ENCODE measurements around the gene CASP6. TPM values are rescaled to one million over a fixed set of nuclear protein-coding genes. Genes with fewer than 3 reads are reported as not detected.

Gene CASP6
- polyA plus RNA-seq, 3 donors = 4.7 to 24.4 (median 23.3) TPM

DNA sequence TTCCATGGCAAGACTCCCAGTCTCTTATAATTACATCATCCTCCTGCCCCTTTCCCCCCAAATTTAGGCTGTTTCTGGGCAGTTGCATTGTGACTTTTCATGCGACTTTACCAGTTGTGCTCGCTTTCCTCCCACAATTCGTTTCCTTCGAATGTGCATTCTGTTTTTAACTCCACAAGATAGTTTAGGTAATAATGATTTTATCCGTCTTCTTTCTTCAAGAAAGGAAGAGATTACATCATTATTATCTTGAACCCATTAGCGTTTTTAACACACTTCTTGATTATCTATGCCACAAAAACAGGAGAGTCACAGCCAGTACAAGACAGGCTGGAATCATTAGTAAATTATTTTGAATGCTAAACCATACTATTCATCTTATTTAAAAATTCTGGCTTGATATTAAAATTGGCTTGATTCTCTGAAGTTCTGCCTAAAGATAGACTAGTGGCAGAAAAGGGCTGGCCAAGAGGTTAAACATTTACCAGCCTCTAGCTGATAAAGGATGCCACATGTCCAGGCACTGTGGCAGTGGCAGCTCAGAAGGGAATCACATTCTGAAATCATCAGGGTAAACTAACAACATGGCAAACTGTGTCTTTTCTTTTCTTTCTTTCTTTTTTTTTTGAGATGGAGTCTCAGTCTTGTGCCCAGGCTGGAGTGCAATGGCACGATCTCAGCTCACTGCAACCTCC lies 46.3 kb upstream of the CASP6 start:
- H3K9me3 Mint-ChIP-seq = no peaks in the 10 kb centered on the region

DNA sequence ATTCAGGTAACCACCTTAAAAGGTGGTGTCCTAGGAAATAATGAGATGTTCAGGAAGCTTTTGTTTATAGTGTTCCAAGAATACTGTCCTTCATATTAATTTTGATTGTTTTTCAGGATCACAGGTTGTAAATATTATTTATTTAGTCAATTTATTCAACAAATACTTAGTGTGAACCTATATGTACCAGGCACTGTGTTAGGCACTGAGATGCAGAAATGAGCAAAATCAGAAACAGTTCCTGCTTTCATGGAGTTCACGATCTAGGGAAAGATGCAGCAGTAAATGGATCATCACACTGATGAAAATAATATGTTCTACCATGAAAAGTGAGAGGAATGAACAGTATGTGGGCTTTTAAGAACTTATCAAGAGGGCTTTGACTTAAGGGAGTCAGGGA lies 44.9 kb upstream of the CASP6 start:
- Histone ChIP-seq H3K4me2 (replicated peaks; ENCODE audit: extremely low read depth, low read length, poor library complexity, severe bottlenecking) (no peak overlapping the region), H2AFZ (ENCODE audit: insufficient read depth, low read depth, low read length, poor library complexity, severe bottlenecking) (no peak overlapping the region), H3K9me3 (replicated peaks in 1 of 2; ENCODE audit: control insufficient read depth in 1 of 2, insufficient read depth in 1 of 2, low read length in 2 of 2) (no peaks in the 10 kb centered on the region), H3K27me3 (ENCODE audit: control insufficient read depth in 2 of 2, insufficient read depth in 2 of 2, low read length in 2 of 2) (no peaks in the 10 kb centered on the region), H3K79me2 (ENCODE audit: insufficient read depth, low read length) (no peaks in the 10 kb centered on the region), H3K4me1 (ENCODE audit: control insufficient read depth in 1 of 2, insufficient read depth in 2 of 2, low read length in 2 of 2) (no peaks in the 10 kb centered on the region), H3K27ac (ENCODE audit: low read depth in 1 of 2, low read length in 2 of 2) (no peak overlapping the region), H3K36me3 (replicated peaks in 1 of 2; ENCODE audit: control insufficient read depth in 1 of 2, insufficient read depth in 2 of 2, low read length in 2 of 2) (no peaks in the 10 kb centered on the region), H4K20me1 (ENCODE audit: insufficient read depth, low read length) (no peaks in the 10 kb centered on the region), H3K4me3 (replicated peaks in 1 of 3; ENCODE audit: low read depth in 2 of 3, low read length in 3 of 3) (no peak overlapping the region), H3K9ac (ENCODE audit: insufficient read depth, low read length, poor library complexity, severe bottlenecking) (no peak overlapping the region)
- intact Hi-C loops (cut with micrococcal nuclease) = no loop called here
- H3K27ac Mint-ChIP-seq = no peak overlapping the region
- no peaks in the 10 kb centered on the region for H3K4me1 Mint-ChIP-seq
- peaks cover 0 to 7% (median 0%) of the 10 kb centered on the region in 3 donors for H3K27me3 Mint-ChIP-seq (ENCODE audit: low read depth in 3 of 3)
- TF ChIP-seq, protein P1, sequence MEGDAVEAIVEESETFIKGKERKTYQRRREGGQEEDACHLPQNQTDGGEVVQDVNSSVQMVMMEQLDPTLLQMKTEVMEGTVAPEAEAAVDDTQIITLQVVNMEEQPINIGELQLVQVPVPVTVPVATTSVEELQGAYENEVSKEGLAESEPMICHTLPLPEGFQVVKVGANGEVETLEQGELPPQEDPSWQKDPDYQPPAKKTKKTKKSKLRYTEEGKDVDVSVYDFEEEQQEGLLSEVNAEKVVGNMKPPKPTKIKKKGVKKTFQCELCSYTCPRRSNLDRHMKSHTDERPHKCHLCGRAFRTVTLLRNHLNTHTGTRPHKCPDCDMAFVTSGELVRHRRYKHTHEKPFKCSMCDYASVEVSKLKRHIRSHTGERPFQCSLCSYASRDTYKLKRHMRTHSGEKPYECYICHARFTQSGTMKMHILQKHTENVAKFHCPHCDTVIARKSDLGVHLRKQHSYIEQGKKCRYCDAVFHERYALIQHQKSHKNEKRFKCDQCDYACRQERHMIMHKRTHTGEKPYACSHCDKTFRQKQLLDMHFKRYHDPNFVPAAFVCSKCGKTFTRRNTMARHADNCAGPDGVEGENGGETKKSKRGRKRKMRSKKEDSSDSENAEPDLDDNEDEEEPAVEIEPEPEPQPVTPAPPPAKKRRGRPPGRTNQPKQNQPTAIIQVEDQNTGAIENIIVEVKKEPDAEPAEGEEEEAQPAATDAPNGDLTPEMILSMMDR (IDR thresholded peaks at IDR 0.05) = no peak
- no peaks in the 10 kb centered on the region for H3K36me3 Mint-ChIP-seq
- no peaks in the 10 kb centered on the region for H3K9me3 Mint-ChIP-seq
- no peak for DNase-seq
- H3K4me3 Mint-ChIP-seq = no peak overlapping the region
- no CpG with 5 or more reads among the region's 1 CpG for WGBS (ENCODE audit: insufficient coverage)

More for the DNA sequence above, 46.3 kb upstream of the CASP6 start:
- no peaks in the 10 kb centered on the region for H3K36me3 Mint-ChIP-seq
- intact Hi-C loops (cut with micrococcal nuclease) = no loop called here
- Histone ChIP-seq H3K9ac (ENCODE audit: insufficient read depth, low read length, poor library complexity, severe bottlenecking) (no peak overlapping the region), H3K36me3 (replicated peaks in 1 of 2; ENCODE audit: control insufficient read depth in 1 of 2, insufficient read depth in 2 of 2, low read length in 2 of 2) (no peaks in the 10 kb centered on the region), H3K27ac (ENCODE audit: low read depth in 1 of 2, low read length in 2 of 2) (no peak overlapping the region), H2AFZ (ENCODE audit: insufficient read depth, low read depth, low read length, poor library complexity, severe bottlenecking) (no peak overlapping the region), H4K20me1 (ENCODE audit: insufficient read depth, low read length) (no peaks in the 10 kb centered on the region), H3K79me2 (ENCODE audit: insufficient read depth, low read length) (no peaks in the 10 kb centered on the region), H3K27me3 (ENCODE audit: control insufficient read depth in 2 of 2, insufficient read depth in 2 of 2, low read length in 2 of 2) (no peaks in the 10 kb centered on the region), H3K4me1 (ENCODE audit: control insufficient read depth in 1 of 2, insufficient read depth in 2 of 2, low read length in 2 of 2) (no peaks in the 10 kb centered on the region), H3K4me3 (replicated peaks in 1 of 3; ENCODE audit: low read depth in 2 of 3, low read length in 3 of 3) (no peak overlapping the region), H3K9me3 (replicated peaks in 1 of 2; ENCODE audit: control insufficient read depth in 1 of 2, insufficient read depth in 1 of 2, low read length in 2 of 2) (no peaks in the 10 kb centered on the region), H3K4me2 (replicated peaks; ENCODE audit: extremely low read depth, low read length, poor library complexity, severe bottlenecking) (no peak overlapping the region)
- no peak overlapping the region for H3K4me3 Mint-ChIP-seq
- no peaks in the 10 kb centered on the region for H3K4me1 Mint-ChIP-seq
- DNase-seq = no peak
- TF ChIP-seq, protein P1 (IDR thresholded peaks at IDR 0.05) = no peak
- H3K27me3 Mint-ChIP-seq (ENCODE audit: low read depth in 3 of 3) = peaks cover 0 to 3% (median 0%) of the 10 kb centered on the region in 3 donors
- no CpG with 5 or more reads among the region's 7 CpGs for WGBS (ENCODE audit: insufficient coverage)
- no peak overlapping the region for H3K27ac Mint-ChIP-seq
